HUES48 (cell line): ENCODE data around the gene GDF10.

Experiments used
- H3K27ac ChIP-seq: one replicate; pipeline ENCODE4 v1.7.0; 2013; ENCODE audit warnings: low read depth, low read length, inconsistent platforms
- H3K27me3 ChIP-seq: 2 replicates; pipeline ENCODE4 v1.6.1; 2013; ENCODE audit warnings: mild to moderate bottlenecking, low read length; ENCODE audit not compliant: control insufficient read depth, insufficient read depth
- H3K36me3 ChIP-seq: 2 replicates; pipeline ENCODE4 v1.6.1; 2013; ENCODE audit warnings: low read length; ENCODE audit not compliant: control insufficient read depth, insufficient read depth
- H3K4me1 ChIP-seq: 2 replicates; pipeline ENCODE4 v1.6.1; 2013; ENCODE audit warnings: mild to moderate bottlenecking, low read length; ENCODE audit not compliant: control insufficient read depth, insufficient read depth
- H3K4me3 ChIP-seq: 2 replicates; pipeline ENCODE4 v1.5.1; 2013; ENCODE audit warnings: mild to moderate bottlenecking, low read depth, low read length
- H3K9ac ChIP-seq: 2 replicates; pipeline ENCODE4 v1.6.1; 2013; ENCODE audit warnings: mild to moderate bottlenecking, low read depth, low read length, moderate library complexity
- H3K9me3 ChIP-seq: 2 replicates; pipeline ENCODE4 v1.6.1; 2013; ENCODE audit warnings: low read length; ENCODE audit not compliant: control insufficient read depth, insufficient read depth

Gene GDF10

GRCh38 chr10:47348661-47349470 is 48.9 kb downstream of the GDF10 start:
- Histone ChIP-seq H3K27ac (no peak overlapping the region), H3K9me3 (no peaks in the 10 kb centered on the region), H3K9ac (no peak overlapping the region), H3K4me1 (no peaks in the 10 kb centered on the region), H3K4me3 (no peak overlapping the region), H3K36me3 (no peaks in the 10 kb centered on the region), H3K27me3 (no peaks in the 10 kb centered on the region)

GRCh38 chr10:47349516-47349915 is 49.5 kb downstream of the GDF10 start:
- Histone ChIP-seq H3K9ac (no peak overlapping the region), H3K9me3 (no peaks in the 10 kb centered on the region), H3K27me3 (no peaks in the 10 kb centered on the region)

GRCh38 chr10:47349941-47350371 is 50.0 kb downstream of the GDF10 start:
- Histone ChIP-seq H3K36me3 (no peaks in the 10 kb centered on the region), H3K4me1 (no peaks in the 10 kb centered on the region), H3K27me3 (no peaks in the 10 kb centered on the region), H3K27ac (no peak overlapping the region), H3K9me3 (no peaks in the 10 kb centered on the region), H3K4me3 (no peak overlapping the region), H3K9ac (no peak overlapping the region)

More at GRCh38 chr10:47349516-47349915, 49.5 kb downstream of the GDF10 start:
- H3K4me1 ChIP-seq = no peaks in the 10 kb centered on the region
- H3K27ac ChIP-seq = no peak overlapping the region
- H3K36me3 ChIP-seq = no peaks in the 10 kb centered on the region
- no peak overlapping the region for H3K4me3 ChIP-seq

GRCh38 chr10:47350671-47351640 is 51.0 kb downstream of the GDF10 start:
- Histone ChIP-seq H3K4me3 (no peak overlapping the region), H3K4me1 (no peaks in the 10 kb centered on the region), H3K9ac (no peak overlapping the region), H3K9me3 (no peaks in the 10 kb centered on the region), H3K36me3 (no peaks in the 10 kb centered on the region), H3K27ac (no peak overlapping the region), H3K27me3 (no peaks in the 10 kb centered on the region)

- Histone ChIP-seq H3K27ac (no peak overlapping the region), H3K9ac (no peak overlapping the region), H3K4me1 (no peaks in the 10 kb centered on the region), H3K36me3 (no peaks in the 10 kb centered on the region), H3K9me3 (no peaks in the 10 kb centered on the region), H3K4me3 (no peak overlapping the region), H3K27me3 (no peaks in the 10 kb centered on the region)
Observed at GRCh38 chr10:47351899-47352815, 52.2 kb downstream of the GDF10 start.

- Histone ChIP-seq H3K4me1 (no peaks in the 10 kb centered on the region), H3K27ac (no peak overlapping the region), H3K27me3 (no peaks in the 10 kb centered on the region), H3K36me3 (no peaks in the 10 kb centered on the region), H3K9me3 (no peaks in the 10 kb centered on the region), H3K9ac (no peak overlapping the region), H3K4me3 (no peak overlapping the region)
Observed at GRCh38 chr10:47353351-47353750, 53.4 kb downstream of the GDF10 start.

GRCh38 chr10:47354165-47354564 is 54.2 kb downstream of the GDF10 start:
- H3K9ac ChIP-seq = no peak overlapping the region
- no peak overlapping the region for H3K4me3 ChIP-seq
- H3K9me3 ChIP-seq = no peaks in the 10 kb centered on the region
- no peak overlapping the region for H3K27ac ChIP-seq
- H3K4me1 ChIP-seq = no peaks in the 10 kb centered on the region
- no peaks in the 10 kb centered on the region for H3K27me3 ChIP-seq
- no peaks in the 10 kb centered on the region for H3K36me3 ChIP-seq

GRCh38 chr10:47354900-47355299 is 54.9 kb downstream of the GDF10 start:
- Histone ChIP-seq H3K4me1 (no peaks in the 10 kb centered on the region), H3K9ac (no peak overlapping the region), H3K27ac (no peak overlapping the region), H3K27me3 (no peaks in the 10 kb centered on the region), H3K36me3 (no peaks in the 10 kb centered on the region), H3K4me3 (no peak overlapping the region), H3K9me3 (no peaks in the 10 kb centered on the region)

GRCh38 chr10:47356708-47357107 is 56.7 kb downstream of the GDF10 start:
- Histone ChIP-seq H3K27me3 (no peaks in the 10 kb centered on the region), H3K36me3 (no peaks in the 10 kb centered on the region)

GRCh38 chr10:47357131-47357582 is 57.2 kb downstream of the GDF10 start:
- no peaks in the 10 kb centered on the region for H3K9me3 ChIP-seq
- H3K36me3 ChIP-seq = no peaks in the 10 kb centered on the region
- H3K9ac ChIP-seq = no peak overlapping the region
- H3K27ac ChIP-seq = no peak overlapping the region
- no peak overlapping the region for H3K4me3 ChIP-seq
- no peaks in the 10 kb centered on the region for H3K27me3 ChIP-seq
- peaks cover 3% of the 10 kb centered on the region for H3K4me1 ChIP-seq

More at GRCh38 chr10:47356708-47357107, 56.7 kb downstream of the GDF10 start:
- Histone ChIP-seq H3K4me1 (peaks cover 3% of the 10 kb centered on the region), H3K9me3 (no peaks in the 10 kb centered on the region), H3K27ac (no peak overlapping the region), H3K4me3 (no peak overlapping the region), H3K9ac (no peak overlapping the region)
